T-helper 22 cell (primary cell): Measurements from ENCODE around the gene THEMIS.
"Not testable (repeated sequence)": the region's sequence is repeated elsewhere in the genome, so short reads cannot be mapped to it uniquely, and the experiment has no call there.

Experiments used
- DNase-seq: peaks from one replicate; pipeline ENCODE4 v3.0.0-alpha.2; 2020; ENCODE audit warnings: low read depth

THEMIS gene

DNA sequence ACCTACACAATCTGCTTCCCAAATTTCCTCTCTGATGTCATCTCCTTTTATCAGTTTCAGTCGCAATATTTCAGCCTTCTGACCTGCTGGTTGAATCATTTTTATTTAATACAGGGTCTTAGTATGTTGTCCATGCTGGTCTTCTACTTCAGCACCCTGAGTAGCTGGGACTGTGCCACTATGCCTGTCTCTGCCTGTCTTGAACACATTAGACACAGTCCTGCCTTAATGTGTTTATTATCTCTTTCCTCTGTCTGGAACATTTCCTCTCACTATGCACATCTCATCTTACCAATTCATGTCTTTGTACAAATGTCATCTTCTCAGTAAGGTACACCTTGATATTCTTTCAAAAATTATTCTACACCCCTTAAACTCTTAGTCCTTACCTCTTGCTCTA is 106.5 kb downstream of the THEMIS start:
- no peak for DNase-seq

- no peak for DNase-seq
Observed at GRCh38 chr6:127793396-127793795, 107.5 kb downstream of the THEMIS start.

DNA sequence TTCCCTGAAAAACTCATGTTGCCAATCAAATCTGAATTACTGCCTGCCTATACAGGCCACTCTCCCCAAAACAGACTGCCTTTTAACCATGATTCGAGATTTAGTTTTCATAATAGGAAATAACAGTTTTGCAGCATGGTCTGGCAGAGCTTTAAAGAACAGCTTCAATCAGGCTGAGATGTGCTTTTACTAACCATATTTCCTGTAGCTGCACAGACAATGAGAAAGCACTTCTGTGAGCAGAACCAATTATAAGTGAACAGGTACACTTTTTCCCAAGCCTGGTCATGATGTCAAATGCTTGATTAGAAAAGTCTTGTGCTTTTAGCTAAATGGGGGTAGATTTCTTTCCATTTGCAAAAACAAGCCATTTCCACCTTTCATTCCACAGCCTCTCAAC is 108.2 kb downstream of the THEMIS start:
- DNase-seq = no peak

- no peak for DNase-seq
Observed at GRCh38 chr6:127791779-127792528, 108.9 kb downstream of the THEMIS start.

- DNase-seq = no peak
Observed at GRCh38 chr6:127790571-127790970, 110.3 kb downstream of the THEMIS start.

DNA sequence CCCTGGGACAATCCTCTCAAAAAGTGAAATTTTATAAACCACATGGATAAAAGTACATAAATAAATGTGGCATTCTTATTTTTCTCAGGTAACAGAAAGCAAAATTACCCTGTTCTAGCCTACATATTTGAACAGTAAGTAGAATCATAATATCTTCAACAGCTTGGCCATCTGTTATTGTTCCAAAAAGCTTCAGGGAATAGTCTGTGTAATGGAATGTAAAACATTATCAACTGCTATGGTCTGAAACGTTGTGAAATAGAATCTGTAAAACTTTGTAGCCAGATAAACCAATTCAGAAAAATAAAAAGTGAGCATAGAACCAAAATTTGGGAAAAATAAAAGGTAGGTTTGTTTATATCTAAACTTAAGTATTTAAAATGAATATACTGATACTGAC is 114.7 kb downstream of the THEMIS start:
- no peak for DNase-seq

GRCh38 chr6:127784468-127784867 is 116.4 kb downstream of the THEMIS start:
- no peak for DNase-seq

GRCh38 chr6:127781636-127782272 is 119.1 kb downstream of the THEMIS start:
- not testable (repeated sequence) for DNase-seq

GRCh38 chr6:127776320-127776719 is 124.5 kb downstream of the THEMIS start:
- no peak for DNase-seq

DNA sequence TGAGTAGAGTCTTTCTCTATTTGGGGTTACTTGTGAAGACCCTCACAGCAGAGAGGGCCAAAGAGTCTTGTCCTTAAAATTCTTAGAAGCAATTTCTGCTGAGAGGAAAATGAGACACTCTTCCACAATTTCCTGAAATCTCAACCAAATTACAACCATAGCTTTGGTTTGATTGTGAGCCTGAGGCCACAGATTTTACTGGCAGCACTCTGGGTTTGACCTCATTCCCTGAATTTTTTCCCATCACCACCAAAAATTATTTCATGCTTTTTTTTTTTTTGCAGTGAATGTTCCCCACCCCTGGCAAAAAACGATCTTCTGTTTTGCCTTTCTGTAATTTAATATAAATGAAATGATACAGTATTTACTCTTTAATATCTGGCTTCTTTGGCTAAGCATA is 125.5 kb downstream of the THEMIS start:
- no peak for DNase-seq

DNA sequence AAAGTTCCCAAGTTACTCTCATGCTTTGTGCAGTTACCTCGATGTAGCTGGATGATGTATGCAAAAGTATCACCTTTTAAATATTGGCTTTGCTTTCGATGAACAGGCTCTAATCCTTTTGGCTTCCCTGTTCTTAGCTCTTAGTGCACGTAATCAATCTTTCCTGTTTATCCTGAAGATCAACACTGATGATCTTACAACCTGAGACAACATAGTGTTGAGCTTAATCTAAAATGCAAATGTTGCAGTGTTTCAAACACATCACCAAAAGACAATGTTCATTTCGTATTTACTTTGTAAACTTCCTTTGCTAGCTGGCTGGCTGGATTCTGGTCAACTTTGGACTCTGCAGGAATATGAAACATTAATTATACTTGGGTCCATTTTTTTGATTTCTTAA is 132.1 kb downstream of the THEMIS start:
- no peak for DNase-seq

- no peak for DNase-seq
Observed at GRCh38 chr6:127768223-127768622, 132.6 kb downstream of the THEMIS start.

DNA sequence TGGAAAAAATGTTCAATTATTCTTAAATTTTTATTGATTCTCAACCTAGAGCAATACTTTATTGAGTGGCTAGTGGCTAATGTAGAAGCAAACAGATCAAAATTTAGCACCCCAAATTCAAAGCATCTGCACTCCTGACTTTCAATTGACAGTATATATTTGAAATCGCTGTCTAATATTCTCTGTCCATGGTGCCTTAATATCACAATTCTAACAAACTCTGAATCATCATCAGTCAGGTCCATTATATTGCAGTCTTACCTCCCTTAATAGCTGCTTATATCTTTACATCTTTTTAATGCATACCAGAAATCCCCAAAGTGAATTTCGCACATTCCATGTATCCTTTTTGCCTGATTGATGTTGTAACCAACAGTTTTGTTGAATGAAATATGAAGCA is 134.9 kb downstream of the THEMIS start:
- DNase-seq = no peak

- DNase-seq = no peak
Observed at GRCh38 chr6:127762284-127762683, 138.6 kb downstream of the THEMIS start.

DNA sequence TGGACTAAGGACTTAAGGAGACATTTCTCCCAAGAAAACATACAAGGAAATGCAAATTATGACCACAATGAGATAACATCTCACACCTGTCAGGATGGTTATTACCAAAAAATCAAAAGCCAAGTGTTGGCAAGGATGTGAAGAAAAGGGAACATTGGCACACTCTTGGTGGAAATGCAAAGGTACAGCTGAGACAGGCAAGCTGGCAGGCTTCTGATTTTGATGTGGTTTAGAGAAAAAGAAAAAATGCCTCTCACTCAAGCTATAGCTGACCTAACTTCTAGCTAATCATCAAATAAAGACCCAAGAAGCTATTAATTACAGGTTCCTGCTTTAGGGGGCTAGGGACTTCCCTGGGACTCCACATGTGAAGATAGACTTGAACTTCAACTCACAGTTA is 139.8 kb downstream of the THEMIS start:
- no peak for DNase-seq

GRCh38 chr6:127749095-127749494 is 151.8 kb downstream of the THEMIS start:
- no peak for DNase-seq

DNA sequence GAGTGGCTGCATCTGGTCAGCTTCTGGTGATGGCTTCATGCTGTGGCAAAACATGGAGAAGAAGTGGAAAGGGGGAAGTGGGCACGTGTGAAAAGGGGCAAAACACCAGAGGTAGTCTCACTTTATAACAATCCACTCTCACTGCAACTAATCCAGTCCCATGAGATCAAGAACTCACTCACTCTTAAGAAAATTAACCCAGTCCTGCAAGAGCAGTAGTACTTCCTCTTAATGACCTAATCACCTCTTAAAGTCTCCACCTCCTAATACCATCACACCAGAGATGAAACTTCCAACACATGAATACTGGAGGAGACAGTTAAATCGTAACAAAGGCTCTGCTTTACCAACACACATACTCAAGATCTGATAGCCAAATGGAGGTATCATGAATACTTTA is 152.6 kb downstream of the THEMIS start:
- DNase-seq = no peak

DNA sequence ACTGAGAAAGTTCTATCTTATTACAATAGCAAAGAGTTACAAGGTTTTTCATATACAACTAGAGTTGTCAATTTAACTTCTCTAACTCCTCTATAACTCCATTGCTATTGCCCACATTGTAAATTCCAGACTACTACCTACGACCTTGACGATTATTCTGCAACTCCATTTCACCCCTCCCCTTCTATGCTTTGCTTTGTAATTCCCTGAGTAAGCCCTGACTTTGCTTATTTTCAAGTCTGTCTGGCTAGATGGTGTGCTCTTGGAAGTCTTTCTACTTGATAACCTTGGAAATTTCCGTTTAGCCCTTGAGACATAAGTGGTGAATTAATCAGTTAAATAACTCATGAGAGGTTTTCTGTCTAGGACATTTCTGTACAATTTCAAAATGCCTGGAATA is 162.4 kb downstream of the THEMIS start:
- DNase-seq = no peak

DNA sequence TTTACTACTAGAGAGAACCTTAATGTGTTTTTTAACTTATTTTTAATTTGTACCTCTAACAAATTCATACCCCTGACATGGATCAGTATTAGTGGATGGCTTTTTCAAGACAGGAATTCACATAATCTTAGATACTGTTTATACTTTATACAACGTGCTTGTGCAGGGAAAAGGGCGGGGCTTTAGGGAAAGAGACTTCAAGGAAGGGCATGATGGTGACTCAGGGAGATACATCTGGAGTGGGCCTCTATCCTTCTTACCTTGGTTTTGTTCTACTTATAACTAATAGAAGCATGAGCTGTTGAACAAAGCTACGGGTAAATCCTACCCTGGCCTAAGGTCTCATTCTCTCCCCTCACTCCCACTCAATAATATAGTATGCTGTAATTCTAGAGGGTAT is 163.1 kb downstream of the THEMIS start:
- no peak for DNase-seq

DNA sequence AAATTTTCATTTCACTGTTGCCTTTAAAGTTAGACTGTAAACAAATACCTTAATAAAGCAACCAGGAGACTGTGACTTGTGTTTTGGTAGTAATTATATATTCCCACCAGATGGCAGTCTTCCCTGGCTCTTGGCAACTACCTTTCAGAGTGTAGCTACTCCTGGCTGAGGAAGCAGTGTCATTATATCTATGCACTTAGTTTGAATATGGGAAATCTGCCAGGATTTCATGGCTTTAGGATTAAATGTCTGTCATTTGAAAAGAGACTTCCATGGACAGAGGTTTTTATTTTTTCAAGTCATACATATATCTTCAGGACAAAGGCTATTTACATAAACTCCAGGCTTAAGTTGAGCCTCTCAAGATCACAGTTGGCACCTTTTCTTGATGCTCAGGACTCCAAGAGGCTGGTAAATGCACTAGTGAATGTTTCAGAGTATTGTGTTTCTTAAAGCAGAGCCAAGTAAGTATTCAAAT is 163.8 kb downstream of the THEMIS start:
- no peak for DNase-seq

GRCh38 chr6:127732927-127733326 is 167.9 kb downstream of the THEMIS start:
- no peak for DNase-seq

DNA sequence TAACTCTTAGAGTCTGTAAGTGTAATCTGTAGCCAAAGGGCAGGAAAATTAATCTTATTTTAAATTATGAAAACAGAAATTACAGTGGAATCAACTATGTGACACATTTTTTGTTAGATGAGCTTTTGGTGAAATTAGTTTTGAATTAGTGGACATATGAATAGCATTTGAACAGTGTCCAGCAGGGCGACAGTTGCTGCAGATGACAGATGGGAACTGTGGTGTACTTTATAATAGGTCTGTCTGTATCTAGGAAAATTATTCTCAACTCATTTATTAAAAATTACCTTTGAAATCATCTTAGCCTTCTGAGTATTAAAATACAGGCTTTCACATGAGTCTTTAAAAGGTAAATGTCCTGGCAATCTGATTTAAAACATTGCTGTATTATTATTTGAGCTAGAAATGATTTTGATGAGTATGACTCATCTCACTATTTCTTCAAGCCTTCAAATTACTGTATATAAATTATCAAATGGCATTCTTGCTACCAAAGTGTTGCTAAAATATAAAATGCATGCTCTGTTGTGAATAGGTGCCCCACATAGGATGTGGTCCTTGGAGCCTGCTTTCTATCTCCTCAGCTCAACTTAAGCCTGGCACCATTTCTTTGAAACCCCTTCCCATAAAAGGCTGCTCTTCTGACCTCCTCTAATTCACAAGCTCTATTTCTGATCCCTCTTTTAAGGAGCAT is 173.5 kb downstream of the THEMIS start:
- no peak for DNase-seq

DNA sequence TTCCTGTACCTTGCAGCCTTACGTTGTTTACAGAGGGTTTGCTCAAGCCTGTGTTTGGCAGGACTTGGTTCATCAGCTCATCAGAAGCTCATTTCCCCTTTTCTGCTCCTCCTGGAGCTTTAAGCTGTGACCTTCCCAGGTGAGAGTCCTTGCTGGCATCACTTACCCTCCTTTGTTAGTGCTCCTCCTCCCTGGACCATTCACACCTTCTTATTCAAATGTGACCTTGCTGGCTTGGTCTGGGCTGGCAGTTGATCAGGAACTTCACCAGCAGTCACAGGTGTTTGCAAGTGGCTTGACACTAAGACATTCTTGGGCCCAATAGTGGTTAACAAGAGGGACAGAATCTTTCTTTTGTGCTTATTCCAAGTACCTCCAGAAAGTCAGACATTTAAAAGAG is 175.0 kb downstream of the THEMIS start:
- no peak for DNase-seq
